Thyroid gland (tissue), 4 donors: ENCODE data around the gene OR6C1. TPM values are rescaled to one million over a fixed set of nuclear protein-coding genes. Genes with fewer than 3 reads are reported as not detected.
"Not testable (repeated sequence)": the region's sequence is repeated elsewhere in the genome, so short reads cannot be mapped to it uniquely, and the experiment has no call there.

Experiments used
- DNase-seq, 2 donors: peaks; one replicate each; pipeline ENCODE4 v3.0.0-alpha.2; 2019
- H3K27ac ChIP-seq, 3 donors: fragments of 200-600 bp; sonication (generic); 1 replicate in 2 of 3; 2 replicates in 1 of 3; pipeline ENCODE4 v1.5.1; 2016 to 2019; ENCODE audit warnings: mild to moderate bottlenecking in 1 of 3, moderate library complexity in 1 of 3
- H3K27me3 ChIP-seq: fragments of 200-600 bp; sonication (generic); one replicate; pipeline ENCODE4 v1.5.1; 2019
- H3K36me3 ChIP-seq, 2 donors: fragments of 200-600 bp; sonication (generic); one replicate each; pipeline ENCODE4 v1.5.1; 2016 to 2019
- H3K4me1 ChIP-seq, 2 donors: fragments of 200-600 bp; sonication (generic); one replicate each; pipeline ENCODE4 v1.5.1; 2017 to 2019
- H3K4me3 ChIP-seq, 3 donors: fragments of 200-600 bp; sonication (generic); replicated peaks in 1 of 3; 1 replicate in 2 of 3; 2 replicates in 1 of 3; pipeline ENCODE4 v1.5.1; 2016; ENCODE audit warnings: mild to moderate bottlenecking in 1 of 3
- H3K9me3 ChIP-seq: fragments of 200-600 bp; sonication (generic); one replicate; pipeline ENCODE4 v1.5.1; 2017
- CTCF ChIP-seq, 6 experiments: fragments of 200-600 bp in 3 of 6; fragments of 450-650 bp in 3 of 6; sonication (generic) in 3 of 6; IDR thresholded peaks; one replicate each; pipeline ENCODE4 v1.5.1; 2016 to 2019; ENCODE audit warnings: antibody characterized with exemption in 6 of 6, mild to moderate bottlenecking in 2 of 6, inconsistent platforms in 1 of 6, moderate library complexity in 1 of 6
- POLR2A ChIP-seq, 2 donors: fragments of 450-650 bp; IDR thresholded peaks; one replicate each; pipeline ENCODE4 v1.6.1; 2017; ENCODE audit warnings: antibody characterized with exemption in 2 of 2, mild to moderate bottlenecking in 2 of 2, moderate library complexity in 1 of 2
- WGBS, 2 donors: methylation state at CpG; one replicate each; pipeline ENCODE4 v1.1.5; 2017; 5-methylcytosine and 5-hydroxymethylcytosine counted together
- intact Hi-C: fragments of 100-400 bp; cut with DNase I; formaldehyde crosslinking; loops from one replicate; pipeline ENCODE4 v1.15.1; 2023
- total RNA-seq, 4 donors: library from RNA; depleted of rRNA; stranded (reverse); fragments of >200 nt; gene quantifications; one replicate each; pipeline ENCODE4 v1.2.3, GENCODE V29; 2016

OR6C1 gene
- not detected for total RNA-seq

- TF ChIP-seq POLR2A (IDR thresholded peaks at IDR 0.05) (no peak), CTCF (IDR thresholded peaks at IDR 0.05) (no peak)
Observed at GRCh38 chr12:55314043-55314442, at the start of gene OR6C1. OR6C1 (plus strand) TSS chr12:55314343; CDS start chr12:55320600, 6,257 bp downstream.

GRCh38 chr12:55280991-55281390, 33.2 kb upstream of the OR6C1 start:
- WGBS, 2 donors = 53 to 64% methylated on average over 2 of the region's 2 CpGs
- no peak for DNase-seq
- intact Hi-C loops = no loop called here
- Histone ChIP-seq H3K27me3 (peaks cover 3% of the 10 kb centered on the region), H3K9me3 (no peaks in the 10 kb centered on the region), H3K4me1 (no peaks in the 10 kb centered on the region), H3K4me3 (no peak overlapping the region), H3K36me3 (no peaks in the 10 kb centered on the region), H3K27ac (no peak overlapping the region)
- TF ChIP-seq CTCF (IDR thresholded peaks at IDR 0.05) = no peak
- TF ChIP-seq POLR2A (IDR thresholded peaks at IDR 0.05) = no peak

More at GRCh38 chr12:55314043-55314442, at the start of gene OR6C1:
- H3K9me3 ChIP-seq = no peaks in the 10 kb centered on the region
- intact Hi-C loops = no loop called here
- no peak within 1 kb of the TSS for H3K4me3 ChIP-seq
- no peaks in the 10 kb centered on the region for H3K27me3 ChIP-seq
- WGBS, 2 donors = 85 to 86% methylated on average over 2 of the region's 2 CpGs
- no peaks in the 10 kb centered on the region for H3K4me1 ChIP-seq
- H3K36me3 ChIP-seq = no peaks in the 10 kb centered on the region
- H3K27ac ChIP-seq = no peak within 1 kb of the TSS
- DNase-seq = no peak

- DNase-seq = no peak
- no peaks in the 10 kb centered on the region for H3K27me3 ChIP-seq
- intact Hi-C loops = no loop called here
Observed at GRCh38 chr12:55289999-55290398, 24.1 kb upstream of the OR6C1 start.

GRCh38 chr12:55296469-55296868, 17.7 kb upstream of the OR6C1 start, which contains the start of gene OR6C6:
OR6C6 (minus strand) TSS chr12:55296569; CDS start chr12:55295232, 1,337 bp downstream.
- DNase-seq = no peak
- 85 to 91% methylated on average over 2 of the region's 2 CpGs for WGBS, 2 donors
- intact Hi-C loops = no loop called here

More at GRCh38 chr12:55289999-55290398, 24.1 kb upstream of the OR6C1 start:
- WGBS, 2 donors = 54 to 55% methylated on average over 2 of the region's 2 CpGs
- TF ChIP-seq CTCF (IDR thresholded peaks at IDR 0.05) (no peak), POLR2A (IDR thresholded peaks at IDR 0.05) (no peak)
- no peaks in the 10 kb centered on the region for H3K4me1 ChIP-seq
- no peak overlapping the region for H3K4me3 ChIP-seq
- H3K9me3 ChIP-seq = no peaks in the 10 kb centered on the region
- H3K27ac ChIP-seq = no peak overlapping the region
- H3K36me3 ChIP-seq = no peaks in the 10 kb centered on the region

GRCh38 chr12:55320201-55320600, 6.1 kb downstream of the OR6C1 start:
- no peak overlapping the region for H3K27ac ChIP-seq
- TF ChIP-seq CTCF (IDR thresholded peaks at IDR 0.05) (no peak), POLR2A (IDR thresholded peaks at IDR 0.05) (no peak)
- no peak overlapping the region for H3K4me3 ChIP-seq
- intact Hi-C loops = no loop called here
- no peaks in the 10 kb centered on the region for H3K27me3 ChIP-seq
- no peaks in the 10 kb centered on the region for H3K9me3 ChIP-seq
- H3K4me1 ChIP-seq = no peaks in the 10 kb centered on the region
- no peak for DNase-seq
- WGBS, 2 donors = 67 to 75% methylated on average over 4 of the region's 4 CpGs
- H3K36me3 ChIP-seq = no peaks in the 10 kb centered on the region

More at GRCh38 chr12:55296469-55296868, 17.7 kb upstream of the OR6C1 start, which contains the start of gene OR6C6:
- Histone ChIP-seq H3K4me3 (no peak within 1 kb of the TSS), H3K4me1 (no peaks in the 10 kb centered on the region), H3K27me3 (no peaks in the 10 kb centered on the region), H3K9me3 (no peaks in the 10 kb centered on the region), H3K36me3 (no peaks in the 10 kb centered on the region), H3K27ac (no peak within 1 kb of the TSS)
- TF ChIP-seq POLR2A (IDR thresholded peaks at IDR 0.05) (no peak), CTCF (IDR thresholded peaks at IDR 0.05) (no peak)

- H3K4me3 ChIP-seq, H3K36me3 ChIP-seq, H3K4me1 ChIP-seq, H3K9me3 ChIP-seq, intact Hi-C loops, H3K27ac ChIP-seq, DNase-seq, H3K27me3 ChIP-seq: not testable (repeated sequence)
- WGBS, 2 donors = 97 to 98% methylated on average over 6 of the region's 6 CpGs
Observed at GRCh38 chr12:55325801-55326200, 11.7 kb downstream of the OR6C1 start.
